Measurements from ENCODE around the gene ABR.
"Not testable (repeated sequence)": the region's sequence is repeated elsewhere in the genome, so short reads cannot be mapped to it uniquely, and the experiment has no call there.

The ABR gene

GRCh38 chr17:1107777-1108477 is 71.9 kb downstream of the ABR start:
- H3K4me3 ChIP-seq (ENCODE audit: low read depth, low read length): peak overlapping the region; percentile 45

GRCh38 chr17:1107083-1107776 is 72.6 kb downstream of the ABR start:
- H3K4me3 ChIP-seq (ENCODE audit: low read depth, low read length): no peak overlapping the region
- no peak for TF ChIP-seq CTCF (IDR thresholded peaks at IDR 0.05; ENCODE audit: borderline replicate concordance, insufficient read depth, low read depth, low read length)

More at GRCh38 chr17:1107777-1108477, 71.9 kb downstream of the ABR start:
- no peak for TF ChIP-seq CTCF (IDR thresholded peaks at IDR 0.05; ENCODE audit: borderline replicate concordance, insufficient read depth, low read depth, low read length)

GRCh38 chr17:1104222-1104621 is 75.6 kb downstream of the ABR start:
- H3K4me3 ChIP-seq (ENCODE audit: low read depth, low read length): no peak overlapping the region
- no peak for TF ChIP-seq CTCF (IDR thresholded peaks at IDR 0.05; ENCODE audit: borderline replicate concordance, insufficient read depth, low read depth, low read length)

- TF ChIP-seq CTCF (IDR thresholded peaks at IDR 0.05; ENCODE audit: borderline replicate concordance, insufficient read depth, low read depth, low read length): no peak
- H3K4me3 ChIP-seq (ENCODE audit: low read depth, low read length): no peak overlapping the region
Observed at GRCh38 chr17:1100382-1100781, 79.4 kb downstream of the ABR start.

GRCh38 chr17:1099242-1099641 is 80.5 kb downstream of the ABR start:
- no peak for TF ChIP-seq CTCF (IDR thresholded peaks at IDR 0.05; ENCODE audit: borderline replicate concordance, insufficient read depth, low read depth, low read length)
- no peak overlapping the region for H3K4me3 ChIP-seq (ENCODE audit: low read depth, low read length)

- not testable (repeated sequence) for H3K4me3 ChIP-seq (ENCODE audit: low read depth, low read length)
Observed at GRCh38 chr17:1097972-1098744, 81.6 kb downstream of the ABR start.

- no peak overlapping the region for H3K4me3 ChIP-seq (ENCODE audit: low read depth, low read length)
- no peak for TF ChIP-seq CTCF (IDR thresholded peaks at IDR 0.05; ENCODE audit: borderline replicate concordance, insufficient read depth, low read depth, low read length)
Observed at GRCh38 chr17:1096215-1096614, 83.6 kb downstream of the ABR start.

Data from GM12875 (cell line).